ENCODE results near the gene CASS4.

CASS4 gene

GRCh38 chr20:56447227-56447626 is 35.2 kb downstream of the CASS4 start:
- no peak for DNase-seq (ENCODE audit: low spot score)

- DNase-seq (ENCODE audit: low spot score), result no peak
Measured at GRCh38 chr20:56449459-56449858, 37.4 kb downstream of the CASS4 start.

- DNase-seq (ENCODE audit: low spot score), result no peak
Measured at GRCh38 chr20:56451056-56451765, 39.2 kb downstream of the CASS4 start.

GRCh38 chr20:56453352-56453751 is 41.3 kb downstream of the CASS4 start:
- DNase-seq (ENCODE audit: low spot score), result no peak

GRCh38 chr20:56454754-56455153 is 42.7 kb downstream of the CASS4 start:
- no peak for DNase-seq (ENCODE audit: low spot score)

- DNase-seq (ENCODE audit: low spot score), result no peak
Measured at GRCh38 chr20:56458206-56458821, 46.3 kb downstream of the CASS4 start.

GRCh38 chr20:56460459-56460858 is 48.4 kb downstream of the CASS4 start:
- peak; percentile 62 for DNase-seq (ENCODE audit: low spot score)

GRCh38 chr20:56461576-56461975 is 49.5 kb downstream of the CASS4 start:
- no peak for DNase-seq (ENCODE audit: low spot score)

- DNase-seq (ENCODE audit: low spot score), result peak; percentile 33
Measured at GRCh38 chr20:56463428-56463827, 51.4 kb downstream of the CASS4 start.

- no peak for DNase-seq (ENCODE audit: low spot score)
Measured at GRCh38 chr20:56465997-56466396, 53.9 kb downstream of the CASS4 start.

GRCh38 chr20:56467968-56468315 is 55.9 kb downstream of the CASS4 start:
- no peak for DNase-seq (ENCODE audit: low spot score)

- DNase-seq (ENCODE audit: low spot score), result peak; percentile 93
Measured at GRCh38 chr20:56468316-56469076, 56.4 kb downstream of the CASS4 start, which contains the start of gene RTF2. RTF2 (plus strand) TSS chr20:56468627; CDS start chr20:56468698, 71 bp downstream.

- DNase-seq (ENCODE audit: low spot score), result no peak
Measured at GRCh38 chr20:56469077-56469449, 57.0 kb downstream of the CASS4 start.

- DNase-seq (ENCODE audit: low spot score), result peak; percentile 20
Measured at GRCh38 chr20:56483970-56484369, 71.9 kb downstream of the CASS4 start.

- no peak for DNase-seq (ENCODE audit: low spot score)
Measured at GRCh38 chr20:56487216-56487615, 75.2 kb downstream of the CASS4 start.

GRCh38 chr20:56488566-56488965 is 76.5 kb downstream of the CASS4 start:
- no peak for DNase-seq (ENCODE audit: low spot score)

- DNase-seq (ENCODE audit: low spot score), result no peak
Measured at GRCh38 chr20:56501116-56501515, 89.1 kb downstream of the CASS4 start.

- DNase-seq (ENCODE audit: low spot score), result no peak
Measured at GRCh38 chr20:56503916-56504315, 91.9 kb downstream of the CASS4 start.

- peak; percentile 5 for DNase-seq (ENCODE audit: low spot score)
Measured at GRCh38 chr20:56504373-56505005, 92.4 kb downstream of the CASS4 start.

- DNase-seq (ENCODE audit: low spot score), result no peak
Measured at GRCh38 chr20:56506103-56506502, 94.0 kb downstream of the CASS4 start.

All from CD4-positive, alpha-beta T cell treated with Interleukin-6 at 100 ng/mL for 8 hours (primary cell).